ENCODE results near the gene LYZL2. TPM values are rescaled to one million over a fixed set of nuclear protein-coding genes. Genes with fewer than 3 reads are reported as not detected.

The LYZL2 gene
- total RNA-seq, 1 experiment from 2014 or later, result not detected

- ChIA-PET POLR2A (ENCODE audit: low non-redundant PET) (no interaction called here), CTCF (no interaction called here)
- BruUV-seq (replicated peaks), result no TSS peak
- H3K4me3 ChIP-seq (ENCODE audit: low read depth, low read length, poor library complexity, severe bottlenecking), result no peak overlapping the region
- intact Hi-C loops (cut with micrococcal nuclease; ENCODE audit: unreplicated experiment), result no loop called here
- TF ChIP-seq EZH2 (IDR thresholded peaks at IDR 0.05; ENCODE audit: borderline replicate concordance, low read depth, low read length, poor library complexity, severe bottlenecking) (no peak), CTCF (conservative IDR thresholded peaks at IDR 0.05; ENCODE audit: low read depth, low read length) (no peak)
- no peak overlapping the region for H3K27ac ChIP-seq (ENCODE audit: low read depth, low read length, poor library complexity, severe bottlenecking)
- H3K9me3 ChIP-seq (ENCODE audit: low read depth, low read length, poor library complexity, severe bottlenecking), result no peaks in the 10 kb centered on the region
- H3K4me1 ChIP-seq (ENCODE audit: insufficient read depth, low read length, poor library complexity, severe bottlenecking), result no peaks in the 10 kb centered on the region
- no peaks in the 10 kb centered on the region for H3K27me3 ChIP-seq (replicated peaks; ENCODE audit: insufficient read depth, low read depth, low read length, poor library complexity)
- no peaks in the 10 kb centered on the region for H3K36me3 ChIP-seq (ENCODE audit: insufficient read depth, low read length, poor library complexity, severe bottlenecking)
- DNase-seq (ENCODE audit: low spot score), result no peak
Measured at GRCh38 chr10:30576641-30577040, 52.9 kb downstream of the LYZL2 start.

GRCh38 chr10:30574432-30574796 lies 55.1 kb downstream of the LYZL2 start:
- BruUV-seq (replicated peaks), result no TSS peak
- CTCF ChIA-PET, result no interaction called here
- Histone ChIP-seq H3K36me3 (ENCODE audit: insufficient read depth, low read length, poor library complexity, severe bottlenecking) (no peaks in the 10 kb centered on the region), H3K4me3 (ENCODE audit: low read depth, low read length, poor library complexity, severe bottlenecking) (no peak overlapping the region), H3K27me3 (replicated peaks; ENCODE audit: insufficient read depth, low read depth, low read length, poor library complexity) (no peaks in the 10 kb centered on the region), H3K4me1 (ENCODE audit: insufficient read depth, low read length, poor library complexity, severe bottlenecking) (no peaks in the 10 kb centered on the region), H3K27ac (ENCODE audit: low read depth, low read length, poor library complexity, severe bottlenecking) (no peak overlapping the region), H3K9me3 (ENCODE audit: low read depth, low read length, poor library complexity, severe bottlenecking) (no peaks in the 10 kb centered on the region)
- intact Hi-C loops (cut with micrococcal nuclease; ENCODE audit: unreplicated experiment), result no loop called here
- POLR2A ChIA-PET (ENCODE audit: low non-redundant PET), result no interaction called here
- TF ChIP-seq CTCF (conservative IDR thresholded peaks at IDR 0.05; ENCODE audit: low read depth, low read length), result no peak
- TF ChIP-seq EZH2 (IDR thresholded peaks at IDR 0.05; ENCODE audit: borderline replicate concordance, low read depth, low read length, poor library complexity, severe bottlenecking), result no peak
- DNase-seq (ENCODE audit: low spot score), result no peak

- no peaks in the 10 kb centered on the region for H3K36me3 ChIP-seq (ENCODE audit: insufficient read depth, low read length, poor library complexity, severe bottlenecking)
- H3K27me3 ChIP-seq (replicated peaks; ENCODE audit: insufficient read depth, low read depth, low read length, poor library complexity), result no peaks in the 10 kb centered on the region
- no peak overlapping the region for H3K4me3 ChIP-seq (ENCODE audit: low read depth, low read length, poor library complexity, severe bottlenecking)
- no peaks in the 10 kb centered on the region for H3K9me3 ChIP-seq (ENCODE audit: low read depth, low read length, poor library complexity, severe bottlenecking)
- BruUV-seq (replicated peaks), result no TSS peak
- intact Hi-C loops (cut with micrococcal nuclease; ENCODE audit: unreplicated experiment), result no loop called here
- ChIA-PET CTCF (no interaction called here), POLR2A (ENCODE audit: low non-redundant PET) (no interaction called here)
- no peak for DNase-seq (ENCODE audit: low spot score)
- TF ChIP-seq EZH2 (IDR thresholded peaks at IDR 0.05; ENCODE audit: borderline replicate concordance, low read depth, low read length, poor library complexity, severe bottlenecking) (no peak), CTCF (conservative IDR thresholded peaks at IDR 0.05; ENCODE audit: low read depth, low read length) (no peak)
- no peak overlapping the region for H3K27ac ChIP-seq (ENCODE audit: low read depth, low read length, poor library complexity, severe bottlenecking)
- H3K4me1 ChIP-seq (ENCODE audit: insufficient read depth, low read length, poor library complexity, severe bottlenecking), result no peaks in the 10 kb centered on the region
Measured at GRCh38 chr10:30573721-30574431, 55.7 kb downstream of the LYZL2 start.

All from A673 (cell line).